GM12872 (cell line): ENCODE data around the gene GALNT18.

Source experiments
- TF ChIP-seq, protein P1 (sequence below): IDR thresholded peaks from 3 replicates; pipeline ENCODE4 v1.5.1; 2011; ENCODE audit warnings: low read depth, mild to moderate bottlenecking, low read length, moderate library complexity; ENCODE audit not compliant: insufficient read depth

Gene GALNT18

GRCh38 chr11:11446564-11446963, 175.2 kb downstream of the GALNT18 start:
- TF ChIP-seq, protein P1, sequence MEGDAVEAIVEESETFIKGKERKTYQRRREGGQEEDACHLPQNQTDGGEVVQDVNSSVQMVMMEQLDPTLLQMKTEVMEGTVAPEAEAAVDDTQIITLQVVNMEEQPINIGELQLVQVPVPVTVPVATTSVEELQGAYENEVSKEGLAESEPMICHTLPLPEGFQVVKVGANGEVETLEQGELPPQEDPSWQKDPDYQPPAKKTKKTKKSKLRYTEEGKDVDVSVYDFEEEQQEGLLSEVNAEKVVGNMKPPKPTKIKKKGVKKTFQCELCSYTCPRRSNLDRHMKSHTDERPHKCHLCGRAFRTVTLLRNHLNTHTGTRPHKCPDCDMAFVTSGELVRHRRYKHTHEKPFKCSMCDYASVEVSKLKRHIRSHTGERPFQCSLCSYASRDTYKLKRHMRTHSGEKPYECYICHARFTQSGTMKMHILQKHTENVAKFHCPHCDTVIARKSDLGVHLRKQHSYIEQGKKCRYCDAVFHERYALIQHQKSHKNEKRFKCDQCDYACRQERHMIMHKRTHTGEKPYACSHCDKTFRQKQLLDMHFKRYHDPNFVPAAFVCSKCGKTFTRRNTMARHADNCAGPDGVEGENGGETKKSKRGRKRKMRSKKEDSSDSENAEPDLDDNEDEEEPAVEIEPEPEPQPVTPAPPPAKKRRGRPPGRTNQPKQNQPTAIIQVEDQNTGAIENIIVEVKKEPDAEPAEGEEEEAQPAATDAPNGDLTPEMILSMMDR, result no peak

GRCh38 chr11:11445441-11446185, 176.2 kb downstream of the GALNT18 start:
- TF ChIP-seq, protein P1, result no peak

- TF ChIP-seq, protein P1, result no peak
These were observed 177.0 kb downstream of the GALNT18 start for GRCh38 chr11:11444804-11445131.

GRCh38 chr11:11444027-11444803, 177.6 kb downstream of the GALNT18 start:
- TF ChIP-seq, protein P1, result no peak

GRCh38 chr11:11442791-11443190, 179.0 kb downstream of the GALNT18 start:
- TF ChIP-seq, protein P1, result no peak

DNA sequence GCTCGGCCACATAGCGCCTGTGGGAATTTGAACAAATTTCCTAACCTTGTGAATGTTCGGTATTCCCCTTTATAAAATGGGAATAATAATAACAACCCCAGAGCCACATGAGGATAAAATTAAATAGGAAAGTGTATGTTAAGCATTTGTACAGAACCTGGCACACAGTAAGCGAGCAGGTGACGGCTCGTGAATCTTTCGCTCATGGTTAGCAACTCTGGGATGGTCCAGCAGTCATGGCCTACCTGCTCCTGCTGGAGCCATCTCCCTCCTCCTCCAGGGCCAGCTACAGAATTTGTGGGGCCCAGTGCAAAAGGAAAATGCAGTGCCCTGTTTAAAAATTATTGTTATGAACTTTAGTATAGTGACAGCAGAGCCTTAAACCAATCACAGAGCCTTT, 180.3 kb downstream of the GALNT18 start:
- TF ChIP-seq, protein P1, result no peak

- TF ChIP-seq, protein P1, result no peak
These were observed 180.7 kb downstream of the GALNT18 start for GRCh38 chr11:11441091-11441490.
